Glomerular visceral epithelial cell (primary cell): ENCODE measurements around the gene EGFR.

ENCODE experiments used
- DNase-seq: peaks from one replicate; pipeline ENCODE4 v3.0.0-alpha.2; 2016; ENCODE audit errors: extremely low spot score

EGFR gene

GRCh38 chr7:55061726-55062499 lies 43.1 kb downstream of the EGFR start:
- DNase-seq = no peak

- no peak for DNase-seq
These were observed 44.2 kb downstream of the EGFR start for GRCh38 chr7:55063061-55063460.

DNA sequence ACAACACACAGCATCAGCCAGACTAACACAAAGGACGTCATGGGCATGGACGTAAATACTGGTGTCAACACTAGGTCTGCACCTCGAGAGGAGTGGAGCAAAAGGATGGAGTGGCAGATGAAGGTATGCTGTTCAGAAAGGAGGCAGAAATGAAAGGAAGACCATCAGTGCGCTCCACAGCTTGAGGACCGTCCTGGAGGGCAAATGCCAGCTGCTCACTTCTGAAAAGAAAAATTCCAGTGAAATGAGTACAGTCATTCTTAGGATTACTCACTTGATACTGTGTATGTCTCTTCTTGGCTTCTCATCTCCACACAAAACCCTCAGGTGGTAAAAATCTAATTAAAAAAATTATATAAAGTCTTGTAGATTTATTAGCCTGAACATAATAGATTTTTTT lies 44.8 kb downstream of the EGFR start:
- DNase-seq = peak; percentile 72

- peak; percentile 90 for DNase-seq
These were observed 46.3 kb downstream of the EGFR start for GRCh38 chr7:55065079-55065478.

DNA sequence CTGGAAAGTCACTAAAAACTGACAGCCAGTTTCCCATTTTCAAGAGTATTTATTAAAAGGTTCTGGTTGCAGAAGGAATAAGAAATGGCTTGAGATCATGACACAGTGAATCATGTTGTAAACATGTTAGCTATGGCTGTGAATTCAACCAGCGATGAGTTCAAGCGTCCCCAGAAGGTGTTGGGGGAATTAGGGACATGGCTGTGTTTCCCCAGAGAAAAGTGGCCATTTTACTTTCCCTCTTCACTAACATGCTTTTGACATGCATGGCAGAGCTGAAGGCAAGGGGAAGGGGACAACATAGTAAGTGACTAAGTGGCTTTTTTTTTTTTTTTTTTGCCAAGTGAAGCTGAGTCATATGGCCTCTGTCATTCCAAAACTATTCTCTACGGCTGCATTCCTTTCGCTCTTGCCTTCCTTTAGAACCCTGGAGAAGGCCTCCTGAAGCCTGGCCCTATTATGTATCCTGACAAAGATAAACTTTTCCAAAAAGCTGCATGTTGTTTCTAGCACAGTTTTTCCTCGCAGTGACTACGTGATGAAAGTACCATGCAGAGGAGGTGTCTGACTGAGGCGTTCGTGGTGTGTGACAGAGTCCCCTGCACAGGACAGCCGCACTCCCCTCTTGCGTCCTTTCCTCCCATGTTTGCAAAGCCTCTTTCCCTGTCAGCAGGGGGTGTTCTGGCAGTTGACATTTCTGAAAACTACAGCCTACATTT lies 46.9 kb downstream of the EGFR start:
- DNase-seq = peak; percentile 89

- peak; percentile 46 for DNase-seq
These were observed 47.7 kb downstream of the EGFR start for GRCh38 chr7:55066524-55066923.

- no peak for DNase-seq
These were observed 48.1 kb downstream of the EGFR start for GRCh38 chr7:55066938-55067337.

GRCh38 chr7:55067748-55068147 lies 48.9 kb downstream of the EGFR start:
- no peak for DNase-seq

DNA sequence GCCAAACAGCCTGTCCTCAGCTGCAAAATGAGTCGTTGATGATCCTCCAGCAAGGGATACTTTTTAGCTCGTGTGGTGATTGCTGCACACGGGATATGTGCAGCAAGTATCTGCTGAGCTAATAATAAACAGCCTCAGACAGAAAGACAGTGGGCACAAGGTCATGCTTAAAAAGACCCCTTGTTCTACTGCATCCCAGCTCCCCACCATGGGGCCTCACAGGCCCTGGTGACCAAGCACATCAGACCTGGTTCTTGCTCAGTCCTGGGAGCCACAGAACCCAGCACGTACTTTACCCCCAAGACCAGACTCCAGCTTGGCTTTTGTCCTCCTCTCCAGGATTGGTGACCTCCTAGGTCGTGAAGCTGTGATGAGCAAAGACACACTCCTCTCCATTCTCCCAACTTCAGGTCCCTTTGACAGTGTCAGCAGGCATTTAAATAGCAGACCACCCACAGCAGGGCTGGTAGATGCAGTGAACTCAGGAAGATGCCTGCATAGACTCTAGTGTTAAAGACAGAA lies 50.5 kb downstream of the EGFR start:
- DNase-seq = no peak

- DNase-seq = peak; percentile 69
These were observed 51.5 kb downstream of the EGFR start for GRCh38 chr7:55070271-55070743.

GRCh38 chr7:55070854-55071253 lies 52.0 kb downstream of the EGFR start:
- DNase-seq = no peak

DNA sequence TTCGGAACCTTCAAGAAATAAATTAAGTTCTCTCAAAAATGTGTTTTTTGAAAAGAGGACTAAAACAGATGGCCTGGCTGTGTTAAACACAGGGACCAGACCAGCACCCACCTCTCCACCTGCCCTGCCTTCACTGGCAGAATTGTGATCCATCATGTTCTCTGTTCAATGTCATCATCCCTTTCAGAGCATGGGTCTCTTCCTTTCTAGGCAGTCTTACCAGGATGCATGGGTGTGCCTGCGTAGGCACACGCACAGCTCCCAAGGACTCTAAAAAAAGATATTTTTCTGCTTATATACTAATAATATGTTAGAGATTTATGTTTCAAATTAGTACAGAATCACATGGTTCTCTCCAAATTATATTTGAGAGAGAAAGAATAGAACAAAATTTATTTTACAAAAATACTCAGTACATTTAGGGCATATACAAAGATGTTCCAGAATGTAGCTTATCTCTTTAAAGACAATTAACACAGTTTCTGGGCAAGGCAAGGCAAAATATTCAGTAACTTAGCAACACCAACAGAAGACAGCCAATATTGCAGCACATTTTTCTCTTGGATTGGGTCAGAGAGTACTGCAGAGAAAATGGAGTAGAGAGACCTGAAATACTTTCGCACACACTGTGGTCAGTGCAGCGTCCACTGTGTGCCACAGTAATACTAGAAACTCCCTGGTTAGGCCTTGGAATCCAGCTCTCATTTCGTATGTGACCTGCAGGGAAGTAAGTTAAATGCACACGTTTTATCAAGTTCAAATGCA lies 52.8 kb downstream of the EGFR start:
- no peak for DNase-seq

DNA sequence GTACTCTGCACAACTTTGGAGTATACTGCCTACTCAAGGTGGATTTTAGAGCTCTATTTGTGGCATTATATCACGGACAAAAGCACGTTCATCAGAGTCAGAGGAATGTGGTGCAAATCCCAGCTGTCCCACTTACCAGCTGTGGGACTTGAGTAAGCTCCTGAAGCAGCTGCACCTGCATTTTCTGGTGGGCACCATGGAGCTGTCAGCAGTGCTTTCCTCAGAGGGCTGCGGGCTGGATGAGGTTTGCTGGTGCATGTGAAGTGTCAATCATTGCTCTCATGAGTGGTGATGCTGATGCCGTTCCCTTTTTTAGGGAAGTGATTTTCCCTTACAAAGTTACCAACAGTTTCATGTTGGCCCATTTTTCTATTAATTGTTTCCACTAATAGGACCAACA lies 53.4 kb downstream of the EGFR start:
- no peak for DNase-seq

- DNase-seq = no peak
These were observed 54.3 kb downstream of the EGFR start for GRCh38 chr7:55073051-55073511.

DNA sequence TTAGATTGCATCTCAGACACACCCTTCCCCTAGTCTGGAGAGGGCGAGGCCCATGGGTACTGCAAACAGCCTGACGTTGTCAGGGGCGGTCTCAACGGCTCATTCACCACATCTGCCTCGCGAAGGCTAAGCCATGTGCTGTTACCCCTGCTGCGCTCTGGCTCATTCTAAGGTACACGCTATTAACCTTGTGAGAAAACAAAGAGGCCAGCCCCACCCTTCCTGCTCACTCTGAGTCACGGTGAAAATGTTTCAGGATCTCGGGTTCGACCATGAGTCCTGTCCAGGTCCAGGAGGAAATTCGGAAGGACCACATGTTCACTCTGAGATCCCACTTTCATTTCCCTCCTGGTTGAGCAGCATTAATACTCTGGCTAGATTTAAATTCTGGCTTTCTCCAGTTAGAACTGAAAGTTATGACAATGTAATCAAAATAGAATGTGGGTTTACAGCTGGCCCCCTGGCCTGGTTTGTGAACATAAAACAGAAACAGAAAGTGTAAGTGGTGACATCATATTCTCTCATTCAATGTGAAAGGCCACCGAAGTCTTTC lies 55.2 kb downstream of the EGFR start:
- DNase-seq = peak; percentile 93

GRCh38 chr7:55075464-55076021 lies 56.7 kb downstream of the EGFR start:
- DNase-seq = no peak

- DNase-seq = no peak
These were observed 59.0 kb downstream of the EGFR start for GRCh38 chr7:55077561-55078410.

DNA sequence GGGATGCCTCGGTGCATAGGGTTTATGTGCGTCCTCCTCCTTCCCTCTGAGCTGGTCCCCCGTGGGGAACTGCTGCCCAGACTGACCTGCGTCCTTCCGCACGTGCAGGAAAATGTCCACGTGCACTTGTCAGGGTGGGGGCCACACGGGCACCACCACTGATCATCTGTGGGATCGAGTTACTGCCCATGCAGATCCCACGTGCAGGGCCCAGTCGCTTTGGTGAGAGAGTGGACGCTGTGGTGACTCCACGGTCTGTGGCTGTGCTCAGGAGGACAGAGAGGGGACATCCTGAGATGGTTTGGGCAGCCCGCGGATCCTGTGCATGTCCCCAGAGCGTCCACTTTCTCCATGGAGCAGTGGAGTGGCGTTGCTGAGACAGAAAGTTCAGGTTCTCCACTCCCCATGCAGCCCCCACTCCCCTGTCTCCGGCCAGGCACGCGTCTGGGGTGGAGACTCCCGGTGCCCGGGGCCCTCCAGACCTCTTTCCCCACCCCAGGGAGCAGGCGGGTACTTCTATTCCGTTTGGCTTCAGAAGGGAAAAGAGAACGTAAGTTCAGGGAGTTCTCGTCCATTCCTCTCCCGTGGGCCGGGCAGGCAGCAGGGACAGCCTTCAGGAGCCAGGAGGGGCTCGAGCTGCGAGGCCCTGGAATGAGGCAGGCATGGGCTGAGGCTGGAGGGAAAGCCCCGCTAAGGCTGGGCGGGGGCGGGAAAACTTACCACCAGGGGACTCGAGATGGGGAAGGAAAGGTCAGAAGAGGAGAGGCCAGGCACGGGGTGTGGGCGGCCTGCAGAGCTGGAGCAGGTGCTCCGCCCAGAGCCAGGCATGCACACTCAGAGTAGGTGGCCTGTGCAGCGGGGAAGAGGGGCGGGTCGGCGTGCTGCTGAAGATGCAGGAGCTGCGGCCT lies 59.9 kb downstream of the EGFR start:
- peak; percentile 78 for DNase-seq

- DNase-seq = no peak
These were observed 61.3 kb downstream of the EGFR start for GRCh38 chr7:55080000-55080623.
